H1 (cell line): ENCODE measurements around the gene OR56A3.

Experiments used
- ATF3 ChIP-seq: IDR thresholded peaks from 2 replicates; pipeline ENCODE4 v1.6.1; 2011; ENCODE audit warnings: low read depth, mild to moderate bottlenecking, low read length; ENCODE audit not compliant: insufficient read depth
- POLR2A ChIP-seq, 2 experiments: IDR thresholded peaks; 1 replicate in 1 of 2; 2 replicates in 1 of 2; pipeline ENCODE4 v1.6.1; 2011; ENCODE audit warnings: low read depth in 2 of 2, low read length in 2 of 2, mild to moderate bottlenecking in 2 of 2; ENCODE audit errors: control extremely low read depth in 1 of 2
- SIN3A ChIP-seq, 2 experiments: IDR thresholded peaks in 1 of 2; conservative IDR thresholded peaks in 1 of 2; 2 replicates each; pipeline ENCODE4 v1.6.1; 2011 to 2012; ENCODE audit warnings: low read length in 2 of 2, improper control_type of control experiment in 1 of 2, low read depth in 1 of 2, mild to moderate bottlenecking in 1 of 2
- TCF12 ChIP-seq: IDR thresholded peaks from 2 replicates; pipeline ENCODE4 v1.6.1; 2011; ENCODE audit warnings: low read depth, mild to moderate bottlenecking, low read length
- YY1 ChIP-seq: IDR thresholded peaks from 2 replicates; pipeline ENCODE4 v1.6.1; 2011; ENCODE audit warnings: low read depth, mild to moderate bottlenecking, low read length
- TF ChIP-seq, protein P1 (sequence below), 3 experiments: IDR thresholded peaks; 1 replicate in 2 of 3; 2 replicates in 1 of 3; pipeline versions ENCODE4 v1.5.1 to v1.6.1; 2011; ENCODE audit warnings: low read length in 3 of 3, mild to moderate bottlenecking in 3 of 3, inconsistent platforms in 2 of 3, low read depth in 1 of 3, moderate library complexity in 1 of 3; ENCODE audit not compliant: insufficient read depth in 1 of 3; ENCODE audit errors: control extremely low read depth in 1 of 3

DNA sequence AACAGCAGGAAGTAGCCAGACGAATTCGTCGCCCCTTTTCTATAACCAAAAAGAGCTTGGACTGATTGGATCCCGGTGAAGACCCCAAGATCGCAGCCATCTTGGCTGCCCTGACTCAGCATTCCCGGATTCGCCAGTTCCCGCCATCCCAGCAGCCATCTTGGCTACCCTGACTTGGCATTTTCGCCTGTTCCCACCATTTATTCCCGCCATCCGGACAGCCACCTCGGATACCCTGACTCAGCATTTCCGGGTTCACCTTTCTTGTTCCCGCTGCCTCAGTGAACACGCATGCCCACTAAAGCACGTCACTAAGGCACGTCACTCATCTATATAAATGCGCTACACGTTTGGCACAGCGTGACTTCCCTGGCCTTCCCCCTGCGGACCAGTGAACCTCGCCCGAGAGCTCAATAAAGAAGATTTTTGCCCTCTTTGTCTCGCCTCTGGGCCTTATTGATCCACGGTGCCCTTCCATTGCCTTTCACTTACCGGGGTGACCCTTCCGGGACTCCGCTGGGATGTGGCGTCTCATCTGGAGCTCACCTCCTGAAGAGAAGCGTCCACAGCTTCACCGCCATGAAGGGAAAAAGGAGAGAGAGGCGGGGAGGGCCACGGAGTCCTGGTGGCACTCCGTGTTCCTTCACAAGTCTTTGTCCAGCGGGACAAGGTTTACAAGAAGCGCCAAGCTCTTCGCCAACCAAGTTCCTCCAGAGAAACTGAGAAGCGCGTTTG is 4.0 kb upstream of the OR56A3 start:
- TF ChIP-seq ATF3 = no peak
- TF ChIP-seq SIN3A (conservative IDR thresholded peaks at IDR 0.05 in 1 of 2, IDR thresholded peaks at IDR 0.05 in 1 of 2; ENCODE audit: low read depth in 1 of 2, low read length in 2 of 2) = no peak
- TF ChIP-seq POLR2A (IDR thresholded peaks at IDR 0.05; ENCODE audit: control extremely low read depth in 1 of 2, low read depth in 2 of 2, low read length in 2 of 2) = no peak
- TF ChIP-seq YY1 = no peak
- TF ChIP-seq, protein P1, sequence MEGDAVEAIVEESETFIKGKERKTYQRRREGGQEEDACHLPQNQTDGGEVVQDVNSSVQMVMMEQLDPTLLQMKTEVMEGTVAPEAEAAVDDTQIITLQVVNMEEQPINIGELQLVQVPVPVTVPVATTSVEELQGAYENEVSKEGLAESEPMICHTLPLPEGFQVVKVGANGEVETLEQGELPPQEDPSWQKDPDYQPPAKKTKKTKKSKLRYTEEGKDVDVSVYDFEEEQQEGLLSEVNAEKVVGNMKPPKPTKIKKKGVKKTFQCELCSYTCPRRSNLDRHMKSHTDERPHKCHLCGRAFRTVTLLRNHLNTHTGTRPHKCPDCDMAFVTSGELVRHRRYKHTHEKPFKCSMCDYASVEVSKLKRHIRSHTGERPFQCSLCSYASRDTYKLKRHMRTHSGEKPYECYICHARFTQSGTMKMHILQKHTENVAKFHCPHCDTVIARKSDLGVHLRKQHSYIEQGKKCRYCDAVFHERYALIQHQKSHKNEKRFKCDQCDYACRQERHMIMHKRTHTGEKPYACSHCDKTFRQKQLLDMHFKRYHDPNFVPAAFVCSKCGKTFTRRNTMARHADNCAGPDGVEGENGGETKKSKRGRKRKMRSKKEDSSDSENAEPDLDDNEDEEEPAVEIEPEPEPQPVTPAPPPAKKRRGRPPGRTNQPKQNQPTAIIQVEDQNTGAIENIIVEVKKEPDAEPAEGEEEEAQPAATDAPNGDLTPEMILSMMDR (IDR thresholded peaks at IDR 0.05; ENCODE audit: control extremely low read depth in 1 of 3, insufficient read depth in 1 of 3, low read depth in 1 of 3, low read length in 3 of 3) = no peak
- TF ChIP-seq TCF12 = no peak
